ENCODE results near the gene ZNF892. TPM values are rescaled to one million over a fixed set of nuclear protein-coding genes. Genes with fewer than 3 reads are reported as not detected.

The ZNF892 gene
- total RNA-seq, 1 donor from 2014 or later, result 14.0 TPM

DNA sequence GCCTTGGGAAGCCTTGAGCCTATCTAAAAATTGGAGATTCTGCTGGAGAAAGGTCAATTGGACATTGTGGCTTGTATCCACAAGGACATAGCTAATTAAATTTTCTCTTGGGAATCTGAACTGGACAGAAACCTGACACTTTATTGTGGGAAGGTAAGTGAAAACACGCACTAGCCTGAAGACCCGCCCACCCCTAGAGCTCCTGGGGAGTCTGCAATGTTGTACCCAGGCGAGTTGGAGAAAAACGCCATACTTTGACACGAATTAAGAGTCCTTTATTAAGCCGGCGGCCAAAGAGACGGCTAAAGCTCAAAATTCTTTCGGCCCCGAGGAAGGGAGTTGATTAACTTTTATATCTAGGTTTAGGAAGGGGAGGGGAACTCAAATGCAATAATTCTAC is 1.2 kb upstream of the ZNF892 start:
- Mint-ChIP-seq H3K36me3 (peaks cover 30% of the 10 kb centered on the region), H3K27ac (peak overlapping the region; percentile 85)

GRCh38 chr2:95208106-95208505 is 785 bp downstream of the ZNF892 start:
- Mint-ChIP-seq H3K27ac (peak overlapping the region; percentile 85), H3K4me3 (peak overlapping the region; percentile 95), H3K36me3 (peaks cover 50% of the 10 kb centered on the region), H3K27me3 (no peaks in the 10 kb centered on the region), H3K4me1 (ENCODE audit: unreplicated experiment) (peaks cover 13% of the 10 kb centered on the region), H3K9me3 (peaks cover 22% of the 10 kb centered on the region)
- TF ChIP-seq CTCF (conservative IDR thresholded peaks at IDR 0.05), result no peak
- DNase-seq (ENCODE audit: extremely low spot score, unreplicated experiment), result no peak

More for the DNA sequence above, 1.2 kb upstream of the ZNF892 start:
- Mint-ChIP-seq H3K4me1 (ENCODE audit: unreplicated experiment) (peaks cover 13% of the 10 kb centered on the region), H3K9me3 (peaks cover 18% of the 10 kb centered on the region), H3K27me3 (peaks cover 4% of the 10 kb centered on the region), H3K4me3 (peak overlapping the region; percentile 95)
- DNase-seq (ENCODE audit: extremely low spot score, unreplicated experiment), result no peak
- TF ChIP-seq CTCF (conservative IDR thresholded peaks at IDR 0.05), result no peak

DNA sequence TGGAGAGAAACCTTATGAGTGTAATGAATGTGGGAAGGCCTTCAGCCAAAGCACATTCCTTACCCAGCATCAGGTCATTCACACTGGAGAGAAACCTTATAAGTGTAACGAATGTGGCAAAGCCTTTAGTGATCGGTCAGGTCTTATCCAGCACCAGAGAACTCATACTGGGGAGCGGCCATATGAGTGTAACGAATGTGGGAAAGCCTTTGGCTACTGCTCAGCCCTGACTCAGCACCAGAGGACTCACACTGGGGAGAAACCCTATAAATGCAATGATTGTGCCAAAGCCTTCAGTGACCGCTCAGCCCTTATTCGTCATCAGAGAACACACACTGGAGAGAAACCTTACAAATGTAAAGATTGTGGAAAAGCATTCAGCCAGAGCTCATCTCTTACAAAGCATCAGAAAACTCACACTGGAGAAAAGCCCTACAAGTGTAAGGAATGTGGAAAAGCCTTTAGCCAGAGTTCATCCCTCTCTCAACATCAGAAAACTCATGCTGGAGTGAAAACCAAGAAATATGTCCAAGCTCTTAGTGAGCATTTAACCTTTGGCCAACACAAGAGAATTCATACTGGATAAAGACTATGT is 7.8 kb downstream of the ZNF892 start:
- TF ChIP-seq CTCF (conservative IDR thresholded peaks at IDR 0.05), result no peak
- H3K4me3 Mint-ChIP-seq, result no peak overlapping the region
- DNase-seq (ENCODE audit: extremely low spot score, unreplicated experiment), result no peak
- no peaks in the 10 kb centered on the region for H3K4me1 Mint-ChIP-seq (ENCODE audit: unreplicated experiment)
- no peaks in the 10 kb centered on the region for H3K27me3 Mint-ChIP-seq
- H3K36me3 Mint-ChIP-seq, result peaks cover 92% of the 10 kb centered on the region
- peaks cover 54% of the 10 kb centered on the region for H3K9me3 Mint-ChIP-seq
- H3K27ac Mint-ChIP-seq, result no peak overlapping the region

- peaks cover 73% of the 10 kb centered on the region for H3K36me3 Mint-ChIP-seq
- peaks cover 35% of the 10 kb centered on the region for H3K9me3 Mint-ChIP-seq
- H3K4me1 Mint-ChIP-seq (ENCODE audit: unreplicated experiment), result no peaks in the 10 kb centered on the region
- no peaks in the 10 kb centered on the region for H3K27me3 Mint-ChIP-seq
- no peak for TF ChIP-seq CTCF (conservative IDR thresholded peaks at IDR 0.05)
- no peak overlapping the region for H3K27ac Mint-ChIP-seq
- no peak for DNase-seq (ENCODE audit: extremely low spot score, unreplicated experiment)
- no peak overlapping the region for H3K4me3 Mint-ChIP-seq
These were observed 13.1 kb downstream of the ZNF892 start for GRCh38 chr2:95220449-95220848.

DNA sequence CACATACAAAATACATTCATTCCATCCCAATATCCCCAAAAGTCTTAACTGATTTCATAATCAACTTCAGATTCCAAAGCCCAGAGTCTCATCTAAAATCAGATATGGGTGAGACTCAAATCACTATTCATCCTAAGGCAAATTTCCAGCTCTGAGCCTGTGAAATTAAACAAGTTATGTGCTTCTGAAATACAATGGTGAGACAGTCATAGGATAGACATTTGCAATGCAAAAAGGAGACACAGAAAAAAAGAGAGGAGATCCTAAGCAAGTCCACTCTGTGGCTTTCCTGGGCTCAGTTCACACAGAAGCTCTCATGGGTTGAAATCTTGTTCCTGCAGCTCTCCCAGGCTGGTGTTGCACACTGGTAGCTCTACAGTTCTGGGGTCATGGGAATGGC is 18.3 kb downstream of the ZNF892 start:
- peaks cover 12% of the 10 kb centered on the region for H3K9me3 Mint-ChIP-seq
- no peak for DNase-seq (ENCODE audit: extremely low spot score, unreplicated experiment)
- H3K27ac Mint-ChIP-seq, result no peak overlapping the region
- no peaks in the 10 kb centered on the region for H3K27me3 Mint-ChIP-seq
- H3K4me1 Mint-ChIP-seq (ENCODE audit: unreplicated experiment), result no peaks in the 10 kb centered on the region
- H3K36me3 Mint-ChIP-seq, result peaks cover 34% of the 10 kb centered on the region
- TF ChIP-seq CTCF (conservative IDR thresholded peaks at IDR 0.05), result no peak
- no peak overlapping the region for H3K4me3 Mint-ChIP-seq

GRCh38 chr2:95231723-95232122 is 24.4 kb downstream of the ZNF892 start:
- DNase-seq (ENCODE audit: extremely low spot score, unreplicated experiment), result no peak
- Mint-ChIP-seq H3K4me1 (ENCODE audit: unreplicated experiment) (no peaks in the 10 kb centered on the region), H3K9me3 (no peaks in the 10 kb centered on the region), H3K36me3 (peaks cover 4% of the 10 kb centered on the region), H3K27ac (no peak overlapping the region), H3K27me3 (no peaks in the 10 kb centered on the region), H3K4me3 (no peak overlapping the region)
- peak; percentile 80 for TF ChIP-seq CTCF (conservative IDR thresholded peaks at IDR 0.05)

Measured in type B pancreatic cell (in vitro differentiated cells).